LHCN-M2 (cell line): ENCODE measurements around the gene BMP2K. TPM values are rescaled to one million over a fixed set of nuclear protein-coding genes. Genes with fewer than 3 reads are reported as not detected.
A peak's percentile ranks its signal among the peaks of the same experiment; 100 is the strongest.

Experiments used
- DNase-seq: peaks from one replicate; pipeline ENCODE4 v3.0.0-alpha.2; 2012; ENCODE audit warnings: low read depth
- polyA plus RNA-seq: library from polyadenylated mRNA; unstranded; fragments of >200 nt; gene quantifications from one replicate; pipeline ENCODE4 v1.2.1, GENCODE V29; 2012; ENCODE audit warnings: missing spikeins
- total RNA-seq: library from RNA; depleted of rRNA; stranded (reverse); fragments of >200 nt; gene quantifications from 2 replicates; pipeline ENCODE4 v1.2.3, GENCODE V29; 2014; rRNA removed

Gene BMP2K
- total RNA-seq: 26.5 and 33.2 TPM in 2 replicates
- 8.6 TPM for polyA plus RNA-seq

DNA sequence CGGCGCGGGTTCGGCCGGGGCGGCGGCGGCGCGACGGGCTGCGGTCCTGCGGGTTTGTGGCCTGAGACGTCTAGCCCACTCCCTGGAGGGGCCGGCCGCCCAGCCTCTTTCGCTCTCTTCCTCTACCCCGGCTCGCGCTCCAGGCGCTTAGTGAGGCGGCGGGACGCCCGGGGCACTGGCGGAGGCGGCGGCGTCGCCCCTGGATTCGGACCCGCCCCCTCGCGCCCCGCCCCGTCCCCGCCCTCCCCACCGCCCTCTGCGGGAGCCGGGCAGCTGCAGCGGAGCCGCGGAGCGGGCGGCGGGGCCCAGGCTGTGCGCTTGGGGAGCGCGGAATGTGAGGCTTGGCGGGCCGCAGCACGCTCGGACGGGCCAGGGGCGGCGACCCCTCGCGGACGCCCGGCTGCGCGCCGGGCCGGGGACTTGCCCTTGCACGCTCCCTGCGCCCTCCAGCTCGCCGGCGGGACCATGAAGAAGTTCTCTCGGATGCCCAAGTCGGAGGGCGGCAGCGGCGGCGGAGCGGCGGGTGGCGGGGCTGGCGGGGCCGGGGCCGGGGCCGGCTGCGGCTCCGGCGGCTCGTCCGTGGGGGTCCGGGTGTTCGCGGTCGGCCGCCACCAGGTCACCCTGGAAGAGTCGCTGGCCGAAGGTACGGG is at the start of gene BMP2K:
Gene BMP2K (plus strand): TSS at position 272 of the 650 bp plus-strand sequence. CDS start 194 bp downstream, at position 466.
- peak; percentile 71 for DNase-seq

DNA sequence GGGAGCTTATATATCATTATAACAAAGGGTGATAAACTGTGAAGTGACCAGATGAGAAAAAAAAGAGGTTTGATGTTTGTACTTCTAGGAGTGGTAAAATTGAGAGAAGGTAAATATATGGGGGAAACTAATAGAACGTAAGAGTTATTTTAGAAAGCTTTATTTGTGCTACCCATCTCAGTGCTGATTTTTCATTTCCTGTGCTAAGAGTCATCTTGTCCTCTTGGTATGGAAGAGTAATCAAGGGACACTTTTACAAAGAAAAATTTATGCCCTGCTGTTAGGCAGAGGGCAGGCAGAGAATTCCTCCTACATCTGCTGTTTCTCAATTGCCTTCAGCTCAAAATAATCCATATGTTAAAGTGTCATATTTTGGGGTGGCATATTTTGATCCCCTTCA is 49.6 kb upstream of the BMP2K start:
- no peak for DNase-seq

DNA sequence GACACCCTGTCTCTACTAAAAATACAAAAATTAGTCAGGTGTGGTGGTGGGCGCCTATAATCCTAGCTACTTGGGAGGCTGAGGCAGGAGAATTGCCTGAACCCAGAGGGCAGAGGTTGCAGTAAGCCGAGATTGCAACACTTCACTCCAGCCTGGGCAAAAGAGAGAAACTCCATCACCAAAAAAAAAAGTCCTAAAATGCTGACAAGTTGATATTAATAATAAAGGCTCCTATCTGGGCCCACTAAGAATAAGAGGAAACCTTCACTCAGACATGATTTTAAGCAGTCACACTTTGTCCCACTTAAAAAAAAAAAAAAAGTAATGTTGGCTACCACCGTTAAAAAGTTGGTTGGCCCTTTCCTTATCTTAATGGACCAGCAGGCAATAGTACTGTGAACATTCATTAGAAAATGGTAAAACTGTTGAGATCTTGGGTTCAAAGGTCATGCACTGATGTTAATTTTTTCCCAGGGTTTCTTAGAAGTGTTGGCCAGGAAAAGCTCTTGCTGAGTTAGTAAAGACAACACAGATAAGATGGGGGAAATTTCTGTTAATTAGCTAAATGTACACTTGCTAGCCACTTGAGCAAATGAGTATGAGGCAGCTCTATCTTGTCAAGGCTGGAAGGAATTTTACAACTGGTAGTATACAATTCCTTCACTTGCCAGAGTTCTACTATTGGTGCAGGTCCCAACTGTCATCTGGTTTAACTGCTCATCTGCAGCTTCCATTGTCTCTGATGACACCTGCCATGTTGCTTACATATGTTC is 43.6 kb upstream of the BMP2K start:
- no peak for DNase-seq

DNA sequence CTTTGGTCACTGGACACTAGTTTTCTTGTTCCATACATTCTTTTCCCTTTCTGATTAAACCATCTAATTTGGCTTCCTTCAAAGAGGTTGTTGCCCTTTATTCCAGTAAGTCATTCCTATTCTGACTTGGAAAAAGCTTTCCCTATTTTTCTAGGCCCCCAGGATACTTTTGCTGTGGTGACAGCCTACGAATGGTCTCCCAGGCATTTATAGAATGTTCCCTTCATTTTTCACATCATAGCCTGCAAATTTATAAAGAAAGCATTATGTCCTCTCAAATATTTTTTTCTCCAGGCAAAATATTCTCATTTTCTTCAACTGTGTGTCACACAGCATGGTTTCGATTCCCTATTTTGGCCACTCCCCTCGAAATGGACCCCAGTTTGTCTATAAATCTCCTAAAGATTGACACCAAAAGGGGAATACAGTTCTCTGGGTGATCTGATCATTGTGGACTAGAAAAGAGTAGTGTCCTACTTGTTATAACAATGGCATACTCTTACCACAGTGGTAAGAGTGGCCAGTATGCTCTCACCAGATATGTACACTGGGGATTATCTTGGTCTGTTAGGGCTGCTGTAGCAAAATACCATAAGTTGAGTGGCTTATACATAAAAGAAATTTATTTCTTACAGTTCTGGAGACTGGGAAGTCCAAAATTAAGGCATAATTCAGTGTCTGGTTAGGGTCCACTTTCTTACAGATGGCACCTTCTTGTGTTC is 41.5 kb upstream of the BMP2K start:
- no peak for DNase-seq

DNA sequence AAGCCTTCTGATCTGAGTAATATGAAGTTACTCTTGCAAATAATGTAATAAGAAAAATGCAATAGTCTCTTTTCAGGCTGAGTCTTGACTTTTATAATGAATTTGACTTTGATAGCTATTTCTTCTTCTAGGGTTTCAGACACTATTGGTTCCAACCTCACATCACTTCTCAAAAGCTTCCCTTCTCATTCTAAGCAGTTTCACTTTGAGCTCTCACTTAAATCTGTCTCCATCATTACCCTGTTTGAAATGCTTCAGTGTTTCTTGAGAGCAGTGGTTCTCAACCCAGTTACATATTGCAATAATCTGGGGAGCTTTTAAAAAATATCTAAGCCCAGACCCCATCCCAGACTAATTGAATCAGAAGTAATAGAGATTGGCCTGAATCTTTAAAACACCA is 40.5 kb upstream of the BMP2K start:
- DNase-seq: no peak

DNA sequence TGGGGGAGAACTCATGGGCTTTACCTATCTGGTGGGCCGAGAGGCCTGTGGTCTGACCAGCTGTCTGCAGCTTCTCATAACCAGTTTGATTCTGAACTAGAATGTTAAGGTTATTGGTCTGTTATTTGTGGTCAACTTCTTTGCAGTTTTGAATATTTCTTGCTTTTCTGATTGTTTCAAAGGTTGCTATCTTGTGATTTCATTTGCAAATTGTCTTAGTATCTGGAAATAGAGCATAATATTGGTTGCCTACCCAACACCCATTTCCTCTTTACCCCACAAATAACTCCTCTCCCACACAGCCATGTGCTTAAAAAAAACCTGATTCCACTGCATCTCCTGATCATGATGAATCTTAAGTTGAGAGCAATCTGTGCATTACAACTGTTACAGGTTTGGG is 39.1 kb upstream of the BMP2K start:
- no peak for DNase-seq

DNA sequence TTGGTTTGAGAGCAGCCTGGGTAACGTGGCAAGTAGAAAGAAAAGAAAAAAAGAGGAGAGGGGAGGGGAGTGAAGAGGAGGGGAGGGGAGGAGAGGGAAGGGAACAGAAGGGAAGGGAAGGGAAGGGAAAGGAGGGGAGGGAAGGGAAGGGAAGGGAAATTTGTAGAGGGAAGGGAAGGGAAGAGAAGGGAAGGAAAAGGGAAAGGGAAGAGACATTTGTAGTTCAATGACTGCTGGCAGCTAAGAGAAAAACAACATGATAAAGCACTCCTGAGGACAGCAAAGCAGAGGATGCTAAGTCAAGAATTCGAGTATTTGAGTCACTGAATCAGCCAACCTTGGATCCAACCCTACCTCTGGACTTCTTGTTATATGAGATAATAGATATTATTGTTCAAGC is 38.2 kb upstream of the BMP2K start:
- no peak for DNase-seq

DNA sequence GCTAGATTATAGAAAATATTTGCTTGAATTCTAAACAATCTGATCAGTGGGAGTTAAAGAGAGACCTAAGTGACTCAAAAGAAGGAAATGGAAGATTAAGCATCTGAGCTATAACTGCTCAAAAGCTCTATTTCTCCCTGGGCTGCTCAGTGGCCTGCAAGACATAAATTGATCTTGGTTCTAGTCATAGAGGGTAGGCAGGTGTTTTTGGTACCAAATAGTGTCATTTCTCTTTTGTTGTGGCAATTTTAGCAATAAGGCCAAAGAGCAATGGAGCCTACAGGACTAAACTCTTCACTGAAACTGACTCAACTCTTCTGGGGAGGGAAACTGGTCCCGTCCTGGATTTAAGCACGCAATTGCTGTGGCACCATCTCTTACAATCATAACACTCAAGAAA is 33.9 kb upstream of the BMP2K start:
- no peak for DNase-seq

DNA sequence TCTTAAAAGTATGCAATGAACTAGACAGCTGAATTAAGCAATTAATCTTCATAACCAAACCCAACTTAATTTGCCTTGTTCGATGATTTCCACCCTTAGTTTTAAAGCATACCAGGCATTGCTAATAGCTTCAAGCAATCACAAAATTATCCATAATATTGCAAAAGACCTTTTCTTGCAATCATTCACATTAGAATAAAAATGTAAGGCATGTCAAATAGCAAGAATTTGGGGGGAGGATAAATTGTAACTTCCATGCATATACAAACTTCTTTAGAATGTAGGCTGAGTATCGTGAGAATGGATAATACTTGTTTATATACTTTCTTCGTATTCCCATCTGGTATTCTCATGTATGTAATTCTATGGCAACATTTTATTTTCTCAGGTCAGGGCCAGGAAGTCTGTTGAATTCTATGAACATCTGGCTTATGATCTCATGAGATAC is 28.7 kb upstream of the BMP2K start:
- peak; percentile 19 for DNase-seq

DNA sequence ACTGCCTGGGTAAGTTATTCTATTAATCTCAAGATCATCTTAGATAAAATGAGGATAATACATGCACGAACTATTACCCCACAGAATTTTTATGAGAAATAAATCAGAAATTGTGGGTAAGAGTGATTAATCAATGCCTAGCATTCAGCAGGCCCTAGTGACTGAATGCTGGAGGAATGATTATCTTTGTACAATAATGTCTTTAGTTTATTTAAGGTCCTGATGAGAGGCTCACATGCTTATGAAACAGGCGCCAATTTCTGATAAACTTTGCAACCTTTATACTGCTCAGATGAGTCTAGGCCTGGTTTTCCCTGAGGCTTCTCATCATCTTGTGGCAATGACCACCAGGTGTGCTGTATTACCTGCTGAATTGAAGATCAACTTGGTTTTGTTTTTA is 27.8 kb upstream of the BMP2K start:
- no peak for DNase-seq

DNA sequence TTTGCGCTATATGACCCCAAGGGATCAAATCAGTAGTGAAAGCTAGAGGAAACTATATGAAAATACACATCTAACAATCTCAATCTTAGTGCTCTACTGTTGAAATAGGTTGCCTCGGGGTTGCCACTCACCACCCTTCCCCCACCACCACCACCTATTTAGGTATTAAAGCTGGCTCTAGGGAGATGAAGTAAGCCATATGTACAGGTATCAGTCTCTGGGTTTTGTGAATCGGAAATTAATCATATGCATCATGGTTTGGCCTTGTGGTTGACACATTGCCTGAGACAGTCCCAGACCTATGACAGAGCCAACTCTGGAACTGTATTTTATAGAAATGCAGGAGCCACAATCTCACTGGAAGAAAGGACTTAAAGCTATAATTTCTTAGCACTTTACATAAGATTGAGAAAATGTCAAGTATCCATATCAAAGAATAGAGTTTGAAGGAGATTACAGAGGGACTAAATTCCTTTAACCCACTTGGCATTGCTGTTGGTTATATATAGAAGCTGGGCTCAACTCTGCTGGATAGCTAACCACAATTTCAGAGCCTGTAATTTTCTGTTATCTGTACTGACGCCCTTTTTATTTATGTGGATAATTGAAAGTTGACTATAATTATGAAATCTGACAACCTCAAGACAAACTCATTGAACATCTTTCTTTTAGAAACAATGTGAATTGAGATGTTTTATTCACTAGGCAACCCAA is 26.7 kb upstream of the BMP2K start:
- no peak for DNase-seq

DNA sequence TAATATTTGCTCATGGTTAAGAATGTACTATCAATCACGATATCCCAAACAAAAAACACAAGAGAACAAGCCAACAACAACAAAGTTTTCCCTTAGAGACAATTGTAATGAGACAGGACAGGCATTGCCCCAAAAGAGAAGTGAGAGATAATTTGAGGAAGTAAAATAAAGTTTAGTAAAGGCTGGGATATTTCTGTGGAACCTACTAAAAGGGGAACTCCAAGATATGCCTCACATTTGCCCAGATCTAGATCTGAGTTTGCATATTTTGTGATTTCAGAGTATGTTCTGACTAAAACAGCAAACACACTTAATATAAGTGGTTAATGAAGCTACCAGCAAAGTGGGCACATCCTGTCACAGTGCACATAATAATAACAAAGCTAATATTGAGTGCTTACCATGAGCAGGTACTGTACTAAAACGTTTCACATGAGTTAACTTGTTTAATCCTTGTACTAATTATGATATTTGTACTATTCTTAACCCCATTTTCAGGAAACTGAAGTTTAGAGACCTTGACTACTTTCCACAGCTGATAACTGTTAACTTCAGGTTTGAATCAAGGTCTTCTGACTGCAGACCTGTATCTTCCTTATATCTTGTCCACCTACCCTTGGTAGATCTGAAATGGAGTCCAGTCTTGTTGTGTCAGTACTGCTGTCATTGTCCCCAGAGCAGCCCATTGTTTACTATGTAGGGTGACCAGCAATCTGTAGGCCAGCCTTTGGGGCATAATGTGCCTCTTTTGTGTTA is 26.0 kb upstream of the BMP2K start:
- DNase-seq: no peak

DNA sequence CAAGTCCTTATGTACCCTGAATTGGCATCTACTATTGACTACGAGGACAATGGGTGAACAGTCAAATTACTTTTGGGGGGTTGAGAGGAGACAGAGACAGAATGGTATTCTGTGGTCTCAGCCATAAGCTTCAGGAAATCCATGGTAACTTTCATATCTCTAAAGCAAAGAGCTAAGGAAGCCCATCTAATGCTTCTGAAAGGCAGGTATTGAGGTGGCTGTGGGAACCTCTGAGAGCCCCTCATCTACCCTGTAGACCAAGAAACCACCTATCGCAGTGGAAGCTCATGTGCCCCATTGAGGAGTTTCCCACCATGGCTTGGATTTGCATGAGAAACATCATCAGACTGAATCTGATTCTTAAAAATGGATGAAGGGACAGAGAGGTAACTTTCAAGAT is 23.1 kb upstream of the BMP2K start:
- no peak for DNase-seq

DNA sequence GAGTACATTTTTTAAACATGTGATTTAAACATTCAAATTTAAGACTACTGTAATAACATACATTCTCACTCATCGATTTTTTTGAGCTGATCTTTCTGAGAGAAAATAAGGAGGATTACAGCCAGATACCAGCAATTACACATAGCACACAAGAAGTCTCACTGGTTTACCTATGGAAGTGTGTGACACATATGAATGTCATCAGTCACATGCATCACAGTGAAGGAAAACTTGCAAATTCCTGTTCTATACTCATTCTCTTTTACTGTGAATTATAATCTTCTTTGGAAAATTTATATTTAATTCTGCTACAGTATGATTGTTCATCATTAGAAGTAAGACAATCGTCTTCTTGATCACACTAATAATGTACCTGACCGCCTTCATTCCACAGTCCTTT is 21.3 kb upstream of the BMP2K start:
- DNase-seq: no peak

DNA sequence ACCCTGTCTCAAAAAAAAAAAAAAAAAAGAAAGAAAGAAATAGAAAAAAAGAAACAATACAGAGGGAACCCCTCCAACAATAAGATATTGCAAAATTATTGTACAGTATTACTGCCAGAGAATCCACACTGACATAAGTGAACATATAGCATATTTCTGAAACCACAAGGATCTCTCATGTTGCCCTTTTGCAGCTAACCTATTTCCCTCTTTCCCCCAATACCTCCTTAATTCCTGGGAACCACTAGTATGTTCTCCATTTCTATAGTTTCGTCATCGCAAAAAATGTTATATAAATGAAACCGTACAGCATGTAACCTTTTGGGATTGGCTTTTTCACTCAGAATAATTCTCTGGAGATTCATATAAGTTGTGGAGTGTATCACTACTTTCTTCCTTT is 20.0 kb upstream of the BMP2K start:
- DNase-seq: no peak

DNA sequence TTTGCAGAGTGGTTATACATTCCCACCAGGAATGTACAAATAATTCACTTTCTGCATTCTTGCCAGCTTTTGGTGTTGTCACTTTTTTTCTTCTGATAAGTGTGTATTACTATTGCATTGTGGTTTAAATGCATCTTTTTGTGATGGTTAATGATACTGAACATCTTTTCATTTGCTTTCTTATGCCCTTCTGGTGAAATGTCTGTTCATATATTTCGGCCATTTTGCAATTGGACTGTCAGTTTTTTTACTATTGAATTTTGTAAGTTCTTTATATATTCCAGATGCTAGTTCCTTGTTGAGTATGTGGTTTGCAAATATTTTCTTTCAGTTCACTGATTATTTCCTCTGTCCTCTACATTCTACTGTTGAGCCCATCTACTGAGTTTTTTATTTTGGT is 19.4 kb upstream of the BMP2K start:
- no peak for DNase-seq

DNA sequence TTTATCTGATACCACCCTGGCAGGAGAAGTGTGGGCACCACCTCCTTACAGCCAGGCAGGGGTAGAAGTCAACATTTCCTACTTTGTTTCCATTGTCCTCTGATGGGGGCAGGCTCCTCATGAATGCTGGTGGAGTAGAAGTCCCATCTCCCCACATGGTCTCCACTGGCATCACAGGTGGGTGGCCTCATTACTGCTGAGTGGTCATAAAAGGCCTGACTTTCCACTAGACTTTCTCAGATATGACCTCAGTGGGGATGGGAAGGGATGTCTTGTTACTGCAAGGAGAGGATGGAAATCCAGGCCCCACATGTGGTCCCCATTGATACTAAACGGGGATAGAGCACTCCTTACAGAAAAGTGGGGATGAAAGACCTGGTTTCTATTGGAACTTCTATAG is 18.6 kb upstream of the BMP2K start:
- no peak for DNase-seq

DNA sequence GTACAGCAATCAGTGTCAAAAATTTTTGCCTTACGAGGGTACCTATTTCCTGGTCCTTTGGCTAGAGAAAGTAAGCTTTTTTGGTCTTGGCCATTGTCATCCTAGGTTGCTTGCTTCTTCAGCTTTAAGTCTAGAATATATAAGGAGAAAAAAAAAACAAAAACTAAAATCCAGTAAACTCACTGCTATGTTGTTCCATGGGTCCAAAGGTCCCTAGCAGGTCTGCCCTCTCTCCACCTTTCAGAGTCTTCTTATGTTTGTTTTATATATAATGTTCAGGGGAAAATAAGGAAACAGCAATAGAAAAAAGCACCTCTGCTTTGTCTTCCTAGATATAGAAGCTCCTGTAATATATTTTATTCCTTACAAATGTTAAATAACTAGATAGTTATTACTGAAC is 18.1 kb upstream of the BMP2K start:
- DNase-seq: no peak

DNA sequence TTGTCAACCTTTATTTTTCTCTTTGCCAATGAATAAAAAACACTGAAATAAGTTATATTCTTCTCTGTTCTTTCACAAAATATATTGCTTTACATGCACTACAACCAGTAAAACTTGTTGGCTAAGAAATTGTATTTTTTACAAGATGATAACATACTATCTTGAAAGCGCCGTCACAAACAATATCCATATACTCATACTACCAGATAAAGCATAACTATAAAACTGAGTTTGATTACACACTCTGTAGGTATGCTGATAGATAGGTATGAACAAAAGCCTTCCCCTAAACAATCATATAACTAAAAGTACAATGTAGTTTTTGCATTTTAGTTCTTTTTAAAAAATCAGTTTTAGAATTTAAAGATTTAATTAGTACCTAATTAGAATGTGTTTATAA is 13.6 kb upstream of the BMP2K start:
- DNase-seq: no peak

DNA sequence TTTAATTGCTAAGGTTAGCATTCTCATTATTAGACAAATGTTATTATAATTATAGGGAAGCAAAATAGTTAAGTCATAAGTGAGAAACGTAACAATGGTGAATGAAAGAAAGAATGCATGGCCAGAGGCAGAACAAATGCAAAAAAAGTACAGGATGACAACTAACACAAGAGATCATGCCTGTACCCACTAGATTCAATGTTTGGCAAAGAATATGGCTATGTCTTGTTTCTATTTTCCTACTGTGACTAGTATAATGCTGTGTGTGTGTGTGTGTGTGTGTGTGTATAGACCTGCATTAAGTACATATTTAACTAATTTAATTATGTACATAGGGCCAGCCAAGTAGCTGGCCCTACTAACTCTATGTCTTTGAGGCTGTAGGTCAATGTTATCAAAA is 12.9 kb upstream of the BMP2K start:
- DNase-seq: no peak

DNA sequence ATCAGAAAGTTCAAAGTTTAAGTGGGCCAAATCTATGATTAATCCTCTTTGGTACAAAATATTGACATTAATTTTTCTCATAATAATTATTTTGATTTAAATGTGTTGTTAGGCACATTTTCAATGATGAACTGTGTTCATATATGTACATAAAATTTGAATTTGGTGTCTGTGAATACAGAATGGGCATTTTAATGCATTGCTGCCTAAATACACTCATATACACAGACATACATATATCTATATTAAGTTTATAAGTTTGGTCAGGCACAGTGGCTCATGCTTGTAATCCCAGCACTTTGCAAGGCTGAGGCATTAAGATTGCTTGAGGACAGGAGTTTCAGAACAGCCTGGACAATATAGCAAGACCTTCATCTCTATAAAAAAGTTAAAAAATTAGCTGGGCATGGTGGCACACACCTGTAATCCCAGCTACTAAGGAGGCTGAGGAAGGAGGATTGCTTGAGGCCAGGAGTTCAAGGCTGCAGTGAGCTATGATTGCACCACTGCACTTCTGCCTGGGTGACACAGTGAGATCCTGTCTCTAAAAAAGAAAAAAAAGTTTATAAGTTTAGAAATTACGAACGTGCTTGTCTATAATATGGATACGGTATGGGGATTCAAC is 12.3 kb upstream of the BMP2K start:
- no peak for DNase-seq
